Esophagus muscularis mucosa (tissue), 4 donors: ENCODE results near the gene PNPLA8.

Experiments
- EP300 ChIP-seq: sonication (generic); formaldehyde crosslinking; IDR thresholded peaks from one replicate; pipeline ENCODE4 v1.6.1; 2017; ENCODE audit warnings: antibody characterized with exemption
- POLR2A ChIP-seq: fragments of 450-650 bp; IDR thresholded peaks from one replicate; pipeline ENCODE4 v1.6.1; 2017; ENCODE audit warnings: antibody characterized with exemption, moderate library complexity, mild to moderate bottlenecking, low read depth
- POLR2AphosphoS5 ChIP-seq, 2 donors: sonication (generic); formaldehyde crosslinking; IDR thresholded peaks; one replicate each; pipeline ENCODE4 v1.6.1; 2017; ENCODE audit warnings: antibody characterized with exemption in 2 of 2
- TF ChIP-seq, protein P1 (sequence below), 3 experiments: fragments of 200-600 bp in 2 of 3; fragments of 450-650 bp in 1 of 3; sonication (generic) in 2 of 3; IDR thresholded peaks; one replicate each; pipeline ENCODE4 v1.5.1; 2017 to 2019; ENCODE audit warnings: antibody characterized with exemption in 3 of 3, mild to moderate bottlenecking in 2 of 3, moderate library complexity in 1 of 3

- TF ChIP-seq POLR2A (no peak), POLR2AphosphoS5 (IDR thresholded peaks at IDR 0.05) (no peak), EP300 (no peak)
- TF ChIP-seq, protein P1, sequence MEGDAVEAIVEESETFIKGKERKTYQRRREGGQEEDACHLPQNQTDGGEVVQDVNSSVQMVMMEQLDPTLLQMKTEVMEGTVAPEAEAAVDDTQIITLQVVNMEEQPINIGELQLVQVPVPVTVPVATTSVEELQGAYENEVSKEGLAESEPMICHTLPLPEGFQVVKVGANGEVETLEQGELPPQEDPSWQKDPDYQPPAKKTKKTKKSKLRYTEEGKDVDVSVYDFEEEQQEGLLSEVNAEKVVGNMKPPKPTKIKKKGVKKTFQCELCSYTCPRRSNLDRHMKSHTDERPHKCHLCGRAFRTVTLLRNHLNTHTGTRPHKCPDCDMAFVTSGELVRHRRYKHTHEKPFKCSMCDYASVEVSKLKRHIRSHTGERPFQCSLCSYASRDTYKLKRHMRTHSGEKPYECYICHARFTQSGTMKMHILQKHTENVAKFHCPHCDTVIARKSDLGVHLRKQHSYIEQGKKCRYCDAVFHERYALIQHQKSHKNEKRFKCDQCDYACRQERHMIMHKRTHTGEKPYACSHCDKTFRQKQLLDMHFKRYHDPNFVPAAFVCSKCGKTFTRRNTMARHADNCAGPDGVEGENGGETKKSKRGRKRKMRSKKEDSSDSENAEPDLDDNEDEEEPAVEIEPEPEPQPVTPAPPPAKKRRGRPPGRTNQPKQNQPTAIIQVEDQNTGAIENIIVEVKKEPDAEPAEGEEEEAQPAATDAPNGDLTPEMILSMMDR (IDR thresholded peaks at IDR 0.05), result no peak
Observed at GRCh38 chr7:108526768-108527017, 758 bp upstream of the PNPLA8 start.
